ENCODE measurements around the gene CD226.

GRCh38 chr18:69987870-69988269 is 40.2 kb upstream of the CD226 start:
- TF ChIP-seq RAD21 (IDR thresholded peaks at IDR 0.05; ENCODE audit: low read depth): no peak
- TF ChIP-seq REST (IDR thresholded peaks at IDR 0.05; ENCODE audit: low read depth): no peak

All from HCT116 (cell line).